A673 (cell line): Measurements from ENCODE around the gene PAQR4. TPM values are rescaled to one million over a fixed set of nuclear protein-coding genes. Genes with fewer than 3 reads are reported as not detected.

Experiments used
- BruUV-seq: library from RNA; stranded (reverse); fragments of 400-500 nt; replicated peaks from 2 replicates; lab custom pipeline; 2021; lab: Mats Ljungman, UMichigan
- CTCF ChIA-PET: fragments of 300-600 bp; sonication (Branson Sonifier 250); formaldehyde crosslinking; loops from one replicate; lab custom pipeline; 2022; ENCODE audit warnings: antibody characterized with exemption; lab: Charles Lee
- POLR2A ChIA-PET: fragments of 300-600 bp; sonication (Branson Sonifier 250); formaldehyde crosslinking; loops from one replicate; lab custom pipeline; 2022; ENCODE audit warnings: antibody characterized with exemption; ENCODE audit not compliant: low non-redundant PET; lab: Charles Lee
- DNase-seq: peaks from one replicate; pipeline ENCODE4 v3.0.0-alpha.2; 2015; ENCODE audit warnings: low spot score
- H3K27ac ChIP-seq: fragments of 200-600 bp; sonication (generic); 2 replicates; pipeline ENCODE4 v1.5.1; 2016; ENCODE audit warnings: mixed run types, low read depth, mild to moderate bottlenecking, mixed read lengths, antibody characterized with exemption, low read length; ENCODE audit not compliant: poor library complexity, severe bottlenecking
- H3K27me3 ChIP-seq: fragments of 200-600 bp; sonication (generic); replicated peaks from 2 replicates; pipeline ENCODE4 v1.6.1; 2017; ENCODE audit warnings: mixed run types, low read depth, mild to moderate bottlenecking, mixed read lengths, antibody characterized with exemption, low read length; ENCODE audit not compliant: insufficient read depth, poor library complexity
- H3K36me3 ChIP-seq: fragments of 200-600 bp; sonication (generic); 2 replicates; pipeline ENCODE4 v1.6.1; 2016; ENCODE audit warnings: mixed run types, mild to moderate bottlenecking, mixed read lengths, antibody characterized with exemption, low read length; ENCODE audit not compliant: insufficient read depth, poor library complexity, severe bottlenecking
- H3K4me1 ChIP-seq: fragments of 200-600 bp; sonication (generic); 2 replicates; pipeline ENCODE4 v1.6.1; 2017; ENCODE audit warnings: mixed run types, mild to moderate bottlenecking, mixed read lengths, antibody characterized with exemption, low read length; ENCODE audit not compliant: insufficient read depth, poor library complexity, severe bottlenecking
- H3K4me3 ChIP-seq: fragments of 200-600 bp; sonication (generic); 2 replicates; pipeline ENCODE4 v1.5.1; 2016; ENCODE audit warnings: low read depth, mixed run types, mild to moderate bottlenecking, mixed read lengths, low read length; ENCODE audit not compliant: poor library complexity, severe bottlenecking
- H3K9me3 ChIP-seq: fragments of 200-600 bp; sonication (generic); 2 replicates; pipeline ENCODE4 v1.6.1; 2016; ENCODE audit warnings: mixed run types, low read depth, mild to moderate bottlenecking, mixed read lengths, antibody characterized with exemption, low read length; ENCODE audit not compliant: poor library complexity, severe bottlenecking
- EZH2 ChIP-seq: fragments of 200-600 bp; sonication (generic); IDR thresholded peaks from 2 replicates; pipeline ENCODE4 v1.6.1; 2017; ENCODE audit warnings: borderline replicate concordance, low read depth, mild to moderate bottlenecking, mixed read lengths, antibody characterized with exemption, low read length; ENCODE audit not compliant: poor library complexity, severe bottlenecking
- intact Hi-C: fragments of 100-400 bp; cut with micrococcal nuclease; formaldehyde crosslinking; loops from one replicate; pipeline ENCODE4 v1.10.0; 2022; ENCODE audit not compliant: unreplicated experiment
- total RNA-seq: library from RNA; stranded (reverse); gene quantifications from 2 replicates; pipeline ENCODE4 v1.2.3, GENCODE V29; 2021
- TF ChIP-seq, protein P1 (sequence below): fragments of 300-800, 200-600 bp; sonication (generic); conservative IDR thresholded peaks from 2 replicates; pipeline ENCODE4 v1.5.1; 2017; ENCODE audit warnings: low read depth, mild to moderate bottlenecking, antibody characterized with exemption, low read length, moderate library complexity, mixed read lengths

The PAQR4 gene
- total RNA-seq, 1 experiment from 2014 or later, result 46.5 TPM

GRCh38 chr16:2956579-2956956 is 12.6 kb upstream of the PAQR4 start:
- no peak for TF ChIP-seq EZH2
- TF ChIP-seq, protein P1, sequence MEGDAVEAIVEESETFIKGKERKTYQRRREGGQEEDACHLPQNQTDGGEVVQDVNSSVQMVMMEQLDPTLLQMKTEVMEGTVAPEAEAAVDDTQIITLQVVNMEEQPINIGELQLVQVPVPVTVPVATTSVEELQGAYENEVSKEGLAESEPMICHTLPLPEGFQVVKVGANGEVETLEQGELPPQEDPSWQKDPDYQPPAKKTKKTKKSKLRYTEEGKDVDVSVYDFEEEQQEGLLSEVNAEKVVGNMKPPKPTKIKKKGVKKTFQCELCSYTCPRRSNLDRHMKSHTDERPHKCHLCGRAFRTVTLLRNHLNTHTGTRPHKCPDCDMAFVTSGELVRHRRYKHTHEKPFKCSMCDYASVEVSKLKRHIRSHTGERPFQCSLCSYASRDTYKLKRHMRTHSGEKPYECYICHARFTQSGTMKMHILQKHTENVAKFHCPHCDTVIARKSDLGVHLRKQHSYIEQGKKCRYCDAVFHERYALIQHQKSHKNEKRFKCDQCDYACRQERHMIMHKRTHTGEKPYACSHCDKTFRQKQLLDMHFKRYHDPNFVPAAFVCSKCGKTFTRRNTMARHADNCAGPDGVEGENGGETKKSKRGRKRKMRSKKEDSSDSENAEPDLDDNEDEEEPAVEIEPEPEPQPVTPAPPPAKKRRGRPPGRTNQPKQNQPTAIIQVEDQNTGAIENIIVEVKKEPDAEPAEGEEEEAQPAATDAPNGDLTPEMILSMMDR, result no peak
- Histone ChIP-seq H3K4me3 (no peak overlapping the region), H3K4me1 (no peaks in the 10 kb centered on the region), H3K27me3 (no peaks in the 10 kb centered on the region), H3K36me3 (no peaks in the 10 kb centered on the region), H3K27ac (no peak overlapping the region), H3K9me3 (no peaks in the 10 kb centered on the region)
- DNase-seq, result no peak
- intact Hi-C loops, result no loop called here
- ChIA-PET POLR2A (no interaction called here), CTCF (no interaction called here)
- no TSS peak for BruUV-seq

DNA sequence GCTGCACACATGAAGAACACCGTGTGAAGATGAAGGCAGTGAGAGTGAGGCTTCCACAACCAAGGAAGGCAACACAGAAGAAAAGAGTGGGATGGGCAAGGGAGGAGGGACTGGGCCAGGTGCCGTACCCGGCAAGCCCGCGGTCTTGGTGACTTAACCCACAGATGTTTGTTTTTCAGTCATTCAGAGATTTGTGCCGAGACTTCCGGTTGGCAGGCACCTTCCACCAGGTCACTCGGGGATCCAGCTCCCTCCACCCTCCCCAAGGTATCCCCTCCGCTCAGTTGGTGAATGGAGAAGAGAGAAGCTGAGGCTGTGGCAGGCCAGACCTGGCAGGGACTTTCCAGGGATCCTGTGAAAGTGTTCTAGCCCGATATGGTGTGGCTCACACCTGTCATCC is 9.9 kb upstream of the PAQR4 start:
- no TSS peak for BruUV-seq
- TF ChIP-seq EZH2, result no peak
- TF ChIP-seq, protein P1, result no peak

GRCh38 chr16:2960183-2961010 is 8.8 kb upstream of the PAQR4 start:
- Histone ChIP-seq H3K4me1 (peaks cover 21% of the 10 kb centered on the region), H3K27me3 (no peaks in the 10 kb centered on the region), H3K27ac (no peak overlapping the region), H3K9me3 (no peaks in the 10 kb centered on the region), H3K4me3 (no peak overlapping the region), H3K36me3 (no peaks in the 10 kb centered on the region)
- TF ChIP-seq, protein P1, result no peak
- intact Hi-C loops, result loop anchor here (5.0 kb wide), 1 partner anchor 33 kb away; no protein-coding TSS in a partner anchor
- no peak for DNase-seq
- CTCF ChIA-PET, result no interaction called here
- BruUV-seq, result no TSS peak
- POLR2A ChIA-PET, result no interaction called here

More for the DNA sequence above, 9.9 kb upstream of the PAQR4 start:
- Histone ChIP-seq H3K27ac (no peak overlapping the region), H3K4me3 (no peak overlapping the region), H3K27me3 (no peaks in the 10 kb centered on the region), H3K36me3 (no peaks in the 10 kb centered on the region), H3K9me3 (no peaks in the 10 kb centered on the region), H3K4me1 (peaks cover 15% of the 10 kb centered on the region)
- CTCF ChIA-PET, result interaction anchor here (0.6 kb wide), 1 partner anchor 92 kb away, joined by 3 read pairs; no protein-coding TSS in a partner anchor
- POLR2A ChIA-PET, result no interaction called here
- intact Hi-C loops, result no loop called here
- no peak for DNase-seq
